CD14-positive monocyte (primary cell): ENCODE data around the gene SH2D7. TPM values are rescaled to one million over a fixed set of nuclear protein-coding genes. Genes with fewer than 3 reads are reported as not detected.

Source experiments
- DNase-seq, 3 donors: peaks; one replicate each; pipeline ENCODE4 v3.0.0-alpha.2; 2011 to 2022
- H2AFZ ChIP-seq: 2 replicates; pipeline ENCODE4 v1.6.0; 2012; ENCODE audit warnings: mild to moderate bottlenecking, low read depth, low read length, inconsistent platforms; ENCODE audit not compliant: insufficient read depth, poor library complexity, severe bottlenecking
- H3K27ac ChIP-seq, 2 donors: 1 replicate in 1 of 2; 2 replicates in 1 of 2; pipeline ENCODE4 v1.5.1; 2012 to 2013; ENCODE audit warnings: low read length in 2 of 2, control low read depth in 1 of 2, inconsistent platforms in 1 of 2, low read depth in 1 of 2, mild to moderate bottlenecking in 1 of 2
- H3K27me3 ChIP-seq, 2 donors: one replicate each; pipeline versions ENCODE4 v1.6.0 to v1.6.1; 2011 to 2013; ENCODE audit warnings: low read length in 2 of 2; ENCODE audit not compliant: control insufficient read depth in 2 of 2, insufficient read depth in 2 of 2
- H3K36me3 ChIP-seq, 2 donors: replicated peaks in 1 of 2; 1 replicate in 1 of 2; 2 replicates in 1 of 2; pipeline versions ENCODE4 v1.5.1 to v1.6.1; 2012 to 2013; ENCODE audit warnings: low read length in 2 of 2, control low read depth in 1 of 2, inconsistent platforms in 1 of 2, mild to moderate bottlenecking in 1 of 2; ENCODE audit not compliant: insufficient read depth in 2 of 2, control insufficient read depth in 1 of 2
- H3K4me1 ChIP-seq, 2 donors: 1 replicate in 1 of 2; 2 replicates in 1 of 2; pipeline versions ENCODE4 v1.5.1 to v1.6.1; 2012 to 2013; ENCODE audit warnings: low read length in 2 of 2, control low read depth in 1 of 2, inconsistent platforms in 1 of 2, mild to moderate bottlenecking in 1 of 2, moderate library complexity in 1 of 2; ENCODE audit not compliant: insufficient read depth in 2 of 2, control insufficient read depth in 1 of 2
- H3K4me2 ChIP-seq: replicated peaks from 2 replicates; pipeline ENCODE3; 2012; ENCODE audit warnings: low read length, moderate library complexity, mild to moderate bottlenecking; ENCODE audit not compliant: poor library complexity, severe bottlenecking; ENCODE audit errors: extremely low read depth
- H3K4me3 ChIP-seq, 3 experiments: fragments of 200-600 bp in 1 of 3; sonication (generic) in 1 of 3; replicated peaks in 1 of 3; 1 replicate in 2 of 3; 2 replicates in 1 of 3; pipeline ENCODE4 v1.5.1; 2011 to 2013; ENCODE audit warnings: low read length in 3 of 3, mild to moderate bottlenecking in 3 of 3, control low read depth in 2 of 3, low read depth in 2 of 3, inconsistent platforms in 1 of 3, moderate library complexity in 1 of 3
- H3K79me2 ChIP-seq: 2 replicates; pipeline ENCODE4 v1.6.0; 2012; ENCODE audit warnings: mild to moderate bottlenecking, control low read depth, inconsistent platforms, low read length, moderate library complexity; ENCODE audit not compliant: insufficient read depth
- H3K9ac ChIP-seq: 2 replicates; pipeline ENCODE4 v1.6.0; 2017; ENCODE audit warnings: low read length, mild to moderate bottlenecking; ENCODE audit not compliant: insufficient read depth, poor library complexity, severe bottlenecking
- H3K9me3 ChIP-seq, 2 donors: replicated peaks in 1 of 2; 1 replicate in 1 of 2; 2 replicates in 1 of 2; pipeline versions ENCODE4 v1.5.1 to v1.6.1; 2012 to 2013; ENCODE audit warnings: low read length in 2 of 2, control low read depth in 1 of 2; ENCODE audit not compliant: control insufficient read depth in 1 of 2, insufficient read depth in 1 of 2
- H4K20me1 ChIP-seq: 2 replicates; pipeline ENCODE4 v1.6.0; 2012; ENCODE audit warnings: mild to moderate bottlenecking, low read length, control low read depth, moderate library complexity; ENCODE audit not compliant: insufficient read depth
- H3K27ac Mint-ChIP-seq, 7 donors: one replicate each; pipeline ENCODE4 v1.8.0; 2020; ENCODE audit warnings: mild to moderate bottlenecking in 7 of 7, mixed read lengths in 7 of 7, moderate library complexity in 6 of 7, inconsistent platforms in 2 of 7
- H3K27me3 Mint-ChIP-seq, 3 donors: one replicate each; pipeline ENCODE4 v1.8.0; 2021 to 2022; ENCODE audit warnings: low read depth in 3 of 3, mild to moderate bottlenecking in 3 of 3, mixed read lengths in 3 of 3, moderate library complexity in 3 of 3, inconsistent platforms in 1 of 3
- H3K36me3 Mint-ChIP-seq, 2 donors: one replicate each; pipeline ENCODE4 v1.8.0; 2020; ENCODE audit warnings: mixed read lengths in 2 of 2, inconsistent platforms in 1 of 2, mild to moderate bottlenecking in 1 of 2
- H3K4me1 Mint-ChIP-seq: one replicate; pipeline ENCODE4 v1.8.0; 2020; ENCODE audit warnings: mild to moderate bottlenecking, mixed read lengths
- H3K4me3 Mint-ChIP-seq, 2 donors: one replicate each; pipeline ENCODE4 v1.8.0; 2020; ENCODE audit warnings: mild to moderate bottlenecking in 2 of 2, mixed read lengths in 2 of 2, moderate library complexity in 1 of 2
- H3K9me3 Mint-ChIP-seq, 7 donors: one replicate each; pipeline ENCODE4 v1.8.0; 2020 to 2022; ENCODE audit warnings: mixed read lengths in 7 of 7, mild to moderate bottlenecking in 6 of 7, moderate library complexity in 6 of 7, inconsistent platforms in 2 of 7
- CTCF ChIP-seq: fragments of 200-600 bp; IDR thresholded peaks from one replicate; pipeline ENCODE4 v1.8.0; 2022; ENCODE audit warnings: antibody characterized with exemption, mild to moderate bottlenecking
- WGBS: methylation state at CpG from one replicate; pipeline ENCODE4 v1.1.5; 2013; ENCODE audit warnings: missing lambda C conversion rate; ENCODE audit not compliant: insufficient coverage; 5-methylcytosine and 5-hydroxymethylcytosine counted together
- intact Hi-C, 2 donors: fragments of 100-400 bp; cut with micrococcal nuclease; formaldehyde crosslinking; loops; one replicate each; pipeline versions ENCODE4 v1.15.0 to v1.15.1; 2023
- polyA plus RNA-seq, 3 donors: library from polyadenylated mRNA; depleted of rRNA in 1 of 3; unstranded in 2 of 3; stranded (reverse) in 1 of 3; fragments of 300-500 nt in 2 of 3; fragments of >200 nt in 1 of 3; fragmentation: Illumina TruSeq in 2 of 3; gene quantifications; 1 replicate in 2 of 3; 2 replicates in 1 of 3; pipeline ENCODE4 v1.2.3, GENCODE V29; 2012 to 2021

The SH2D7 gene
- polyA plus RNA-seq, 3 donors, result not detected

- Histone ChIP-seq H2AFZ (no peak overlapping the region), H3K9ac (no peak overlapping the region), H3K27me3 (no peaks in the 10 kb centered on the region), H3K9me3 (no peaks in the 10 kb centered on the region), H3K4me3 (no peak overlapping the region), H3K27ac (no peak overlapping the region), H4K20me1 (no peaks in the 10 kb centered on the region), H3K36me3 (no peaks in the 10 kb centered on the region), H3K4me2 (no peak overlapping the region), H3K4me1 (peaks cover 49 to 69% of the 10 kb centered on the region in 2 donors), H3K79me2 (no peaks in the 10 kb centered on the region)
- intact Hi-C loops, result no loop called here
- H3K9me3 Mint-ChIP-seq, result no peaks in the 10 kb centered on the region
- H3K4me1 Mint-ChIP-seq, result peaks cover 54% of the 10 kb centered on the region
- H3K27ac Mint-ChIP-seq, result no peak overlapping the region
- H3K27me3 Mint-ChIP-seq, result peaks cover 0 to 4% (median under 1%) of the 10 kb centered on the region in 3 donors
- no peak for DNase-seq
- peaks cover 0 to 2% of the 10 kb centered on the region in 2 donors for H3K36me3 Mint-ChIP-seq
- no peak overlapping the region for H3K4me3 Mint-ChIP-seq
- TF ChIP-seq CTCF, result no peak
- no CpG with 5 or more reads among the region's 1 CpG for WGBS
These were observed 6.4 kb upstream of the SH2D7 start for GRCh38 chr15:78085928-78086327.

- H3K27ac Mint-ChIP-seq, result peak overlapping the region; percentile 88 to 96 (median 90)
- TF ChIP-seq CTCF, result no peak
- peak overlapping the region; percentile 23 for H2AFZ ChIP-seq
These were observed 4.2 kb upstream of the SH2D7 start for GRCh38 chr15:78087951-78088772.

More at GRCh38 chr15:78087951-78088772, 4.2 kb upstream of the SH2D7 start:
- Histone ChIP-seq H3K4me3 (peak overlapping the region in 1 of 3 experiments; percentile 17), H3K27ac (peak overlapping the region; percentile 43 to 81), H4K20me1 (no peaks in the 10 kb centered on the region), H3K4me2 (peak overlapping the region; percentile 51), H3K9me3 (no peaks in the 10 kb centered on the region), H3K27me3 (no peaks in the 10 kb centered on the region), H3K4me1 (peaks cover 33 to 49% of the 10 kb centered on the region in 2 donors), H3K9ac (peak overlapping the region; percentile 32), H3K36me3 (no peaks in the 10 kb centered on the region), H3K79me2 (no peaks in the 10 kb centered on the region)
- Mint-ChIP-seq H3K36me3 (no peaks in the 10 kb centered on the region), H3K27me3 (peaks cover 0 to 4% (median 3%) of the 10 kb centered on the region in 3 donors), H3K4me1 (peaks cover 39% of the 10 kb centered on the region), H3K4me3 (peak overlapping the region; percentile 57 to 77), H3K9me3 (no peaks in the 10 kb centered on the region)
- 55% methylated on average over 6 of the region's 12 CpGs for WGBS
- DNase-seq, result peak; percentile 62 to 93 (median 71)
- intact Hi-C loops, result no loop called here
